HL-60 (cell line): Measurements from ENCODE around the gene ITGAE.

Source experiments
- DNase-seq, 2 experiments: peaks; one replicate each; pipeline ENCODE4 v3.0.0-alpha.2; 2010 to 2020; ENCODE audit warnings: low read depth in 1 of 2, low spot score in 1 of 2
- H3K27ac ChIP-seq: fragments of 250-450 bp; sonication (Bioruptor Pico); replicated peaks from 2 replicates; pipeline ENCODE4 v1.5.1; 2020; ENCODE audit warnings: mild to moderate bottlenecking, moderate library complexity
- H3K27me3 ChIP-seq: fragments of 250-450 bp; sonication (Bioruptor Pico); 2 replicates; pipeline ENCODE4 v1.5.1; 2021; ENCODE audit warnings: mild to moderate bottlenecking, moderate library complexity; ENCODE audit not compliant: insufficient read depth, poor library complexity, severe bottlenecking
- H3K4me3 ChIP-seq: replicated peaks from 2 replicates; pipeline ENCODE4 v1.5.1; 2011; ENCODE audit warnings: mild to moderate bottlenecking, control low read depth, low read length; ENCODE audit not compliant: insufficient read depth
- GABPA ChIP-seq: IDR thresholded peaks from 2 replicates; pipeline ENCODE4 v1.6.1; 2012; ENCODE audit warnings: low read depth
- POLR2AphosphoS5 ChIP-seq: IDR thresholded peaks from 2 replicates; pipeline ENCODE4 v1.6.1; 2012; ENCODE audit warnings: low read depth
- SPI1 ChIP-seq: IDR thresholded peaks from 2 replicates; pipeline ENCODE4 v1.6.1; 2012; ENCODE audit warnings: low read depth, mild to moderate bottlenecking, borderline replicate concordance
- TF ChIP-seq, protein P1 (sequence below): IDR thresholded peaks from 2 replicates; pipeline ENCODE4 v1.6.1; 2012; ENCODE audit warnings: low read depth; ENCODE audit not compliant: insufficient replicate concordance
- TF ChIP-seq, protein P2 (sequence below): IDR thresholded peaks from one replicate; pipeline ENCODE4 v1.5.1; 2011; ENCODE audit warnings: low read length, control low read depth, inconsistent platforms; ENCODE audit not compliant: insufficient read depth

ITGAE gene

GRCh38 chr17:3828151-3828851, 27.3 kb upstream of the ITGAE start:
- DNase-seq, result no peak
- no peak overlapping the region for H3K27ac ChIP-seq
- H3K4me3 ChIP-seq, result no peak overlapping the region
- TF ChIP-seq, protein P1, sequence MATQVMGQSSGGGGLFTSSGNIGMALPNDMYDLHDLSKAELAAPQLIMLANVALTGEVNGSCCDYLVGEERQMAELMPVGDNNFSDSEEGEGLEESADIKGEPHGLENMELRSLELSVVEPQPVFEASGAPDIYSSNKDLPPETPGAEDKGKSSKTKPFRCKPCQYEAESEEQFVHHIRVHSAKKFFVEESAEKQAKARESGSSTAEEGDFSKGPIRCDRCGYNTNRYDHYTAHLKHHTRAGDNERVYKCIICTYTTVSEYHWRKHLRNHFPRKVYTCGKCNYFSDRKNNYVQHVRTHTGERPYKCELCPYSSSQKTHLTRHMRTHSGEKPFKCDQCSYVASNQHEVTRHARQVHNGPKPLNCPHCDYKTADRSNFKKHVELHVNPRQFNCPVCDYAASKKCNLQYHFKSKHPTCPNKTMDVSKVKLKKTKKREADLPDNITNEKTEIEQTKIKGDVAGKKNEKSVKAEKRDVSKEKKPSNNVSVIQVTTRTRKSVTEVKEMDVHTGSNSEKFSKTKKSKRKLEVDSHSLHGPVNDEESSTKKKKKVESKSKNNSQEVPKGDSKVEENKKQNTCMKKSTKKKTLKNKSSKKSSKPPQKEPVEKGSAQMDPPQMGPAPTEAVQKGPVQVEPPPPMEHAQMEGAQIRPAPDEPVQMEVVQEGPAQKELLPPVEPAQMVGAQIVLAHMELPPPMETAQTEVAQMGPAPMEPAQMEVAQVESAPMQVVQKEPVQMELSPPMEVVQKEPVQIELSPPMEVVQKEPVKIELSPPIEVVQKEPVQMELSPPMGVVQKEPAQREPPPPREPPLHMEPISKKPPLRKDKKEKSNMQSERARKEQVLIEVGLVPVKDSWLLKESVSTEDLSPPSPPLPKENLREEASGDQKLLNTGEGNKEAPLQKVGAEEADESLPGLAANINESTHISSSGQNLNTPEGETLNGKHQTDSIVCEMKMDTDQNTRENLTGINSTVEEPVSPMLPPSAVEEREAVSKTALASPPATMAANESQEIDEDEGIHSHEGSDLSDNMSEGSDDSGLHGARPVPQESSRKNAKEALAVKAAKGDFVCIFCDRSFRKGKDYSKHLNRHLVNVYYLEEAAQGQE, result no peak
- no peak for TF ChIP-seq POLR2AphosphoS5
- H3K27me3 ChIP-seq, result no peaks in the 10 kb centered on the region

- H3K27me3 ChIP-seq, result no peaks in the 10 kb centered on the region
- H3K4me3 ChIP-seq, result no peak overlapping the region
- no peak overlapping the region for H3K27ac ChIP-seq
- DNase-seq, result peak in 1 of 2 experiments; percentile 50
- TF ChIP-seq GABPA, result no peak
- TF ChIP-seq, protein P1, result no peak
- TF ChIP-seq, protein P2, sequence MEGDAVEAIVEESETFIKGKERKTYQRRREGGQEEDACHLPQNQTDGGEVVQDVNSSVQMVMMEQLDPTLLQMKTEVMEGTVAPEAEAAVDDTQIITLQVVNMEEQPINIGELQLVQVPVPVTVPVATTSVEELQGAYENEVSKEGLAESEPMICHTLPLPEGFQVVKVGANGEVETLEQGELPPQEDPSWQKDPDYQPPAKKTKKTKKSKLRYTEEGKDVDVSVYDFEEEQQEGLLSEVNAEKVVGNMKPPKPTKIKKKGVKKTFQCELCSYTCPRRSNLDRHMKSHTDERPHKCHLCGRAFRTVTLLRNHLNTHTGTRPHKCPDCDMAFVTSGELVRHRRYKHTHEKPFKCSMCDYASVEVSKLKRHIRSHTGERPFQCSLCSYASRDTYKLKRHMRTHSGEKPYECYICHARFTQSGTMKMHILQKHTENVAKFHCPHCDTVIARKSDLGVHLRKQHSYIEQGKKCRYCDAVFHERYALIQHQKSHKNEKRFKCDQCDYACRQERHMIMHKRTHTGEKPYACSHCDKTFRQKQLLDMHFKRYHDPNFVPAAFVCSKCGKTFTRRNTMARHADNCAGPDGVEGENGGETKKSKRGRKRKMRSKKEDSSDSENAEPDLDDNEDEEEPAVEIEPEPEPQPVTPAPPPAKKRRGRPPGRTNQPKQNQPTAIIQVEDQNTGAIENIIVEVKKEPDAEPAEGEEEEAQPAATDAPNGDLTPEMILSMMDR, result peak; percentile 39
Measured at GRCh38 chr17:3827124-3827773, 26.3 kb upstream of the ITGAE start.

- TF ChIP-seq GABPA (no peak), SPI1 (no peak), POLR2AphosphoS5 (no peak)
- TF ChIP-seq, protein P1, result no peak
- TF ChIP-seq, protein P2, result no peak
Measured at GRCh38 chr17:3826191-3826590, 25.2 kb upstream of the ITGAE start.

More at GRCh38 chr17:3826191-3826590, 25.2 kb upstream of the ITGAE start:
- H3K27ac ChIP-seq, result no peak overlapping the region
- no peaks in the 10 kb centered on the region for H3K27me3 ChIP-seq
- no peak overlapping the region for H3K4me3 ChIP-seq
- DNase-seq, result no peak
